ENCODE results near the gene UQCR10. TPM values are rescaled to one million over a fixed set of nuclear protein-coding genes. Genes with fewer than 3 reads are reported as not detected.
"Not testable (repeated sequence)": the region's sequence is repeated elsewhere in the genome, so short reads cannot be mapped to it uniquely, and the experiment has no call there.

Gene UQCR10
- total and polyA plus RNA-seq, 2 donors from 2014 or later = 78.7 to 479 TPM

- Histone ChIP-seq H3K4me3 (ENCODE audit: low read length in 3 of 3) (no peak overlapping the region), H3K36me3 (ENCODE audit: control insufficient read depth in 2 of 3, insufficient read depth in 3 of 3, low read length in 3 of 3) (peaks cover 0 to 13% (median 4%) of the 10 kb centered on the region in 3 donors), H3K4me1 (ENCODE audit: control insufficient read depth in 2 of 3, insufficient read depth in 2 of 3, low read depth in 1 of 3, low read length in 3 of 3) (no peaks in the 10 kb centered on the region), H3K9ac (ENCODE audit: low read length in 3 of 3) (no peak overlapping the region), H3K27ac (ENCODE audit: low read depth in 2 of 2, low read length in 2 of 2) (no peak overlapping the region), H3K27me3 (ENCODE audit: control insufficient read depth, insufficient read depth, low read length) (no peaks in the 10 kb centered on the region), H3K9me3 (ENCODE audit: control insufficient read depth in 2 of 3, insufficient read depth in 1 of 3, low read length in 3 of 3) (no peaks in the 10 kb centered on the region)
- intact Hi-C loops (cut with DNase I) = no loop called here
- FAIRE-seq (no peak), DNase-seq (no peak)
- TF ChIP-seq, protein P1, sequence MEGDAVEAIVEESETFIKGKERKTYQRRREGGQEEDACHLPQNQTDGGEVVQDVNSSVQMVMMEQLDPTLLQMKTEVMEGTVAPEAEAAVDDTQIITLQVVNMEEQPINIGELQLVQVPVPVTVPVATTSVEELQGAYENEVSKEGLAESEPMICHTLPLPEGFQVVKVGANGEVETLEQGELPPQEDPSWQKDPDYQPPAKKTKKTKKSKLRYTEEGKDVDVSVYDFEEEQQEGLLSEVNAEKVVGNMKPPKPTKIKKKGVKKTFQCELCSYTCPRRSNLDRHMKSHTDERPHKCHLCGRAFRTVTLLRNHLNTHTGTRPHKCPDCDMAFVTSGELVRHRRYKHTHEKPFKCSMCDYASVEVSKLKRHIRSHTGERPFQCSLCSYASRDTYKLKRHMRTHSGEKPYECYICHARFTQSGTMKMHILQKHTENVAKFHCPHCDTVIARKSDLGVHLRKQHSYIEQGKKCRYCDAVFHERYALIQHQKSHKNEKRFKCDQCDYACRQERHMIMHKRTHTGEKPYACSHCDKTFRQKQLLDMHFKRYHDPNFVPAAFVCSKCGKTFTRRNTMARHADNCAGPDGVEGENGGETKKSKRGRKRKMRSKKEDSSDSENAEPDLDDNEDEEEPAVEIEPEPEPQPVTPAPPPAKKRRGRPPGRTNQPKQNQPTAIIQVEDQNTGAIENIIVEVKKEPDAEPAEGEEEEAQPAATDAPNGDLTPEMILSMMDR (IDR thresholded peaks at IDR 0.05; ENCODE audit: borderline replicate concordance, extremely low read depth, insufficient read depth) = no peak
These were observed 16.3 kb upstream of the UQCR10 start for GRCh38 chr22:29750559-29751538.

DNA sequence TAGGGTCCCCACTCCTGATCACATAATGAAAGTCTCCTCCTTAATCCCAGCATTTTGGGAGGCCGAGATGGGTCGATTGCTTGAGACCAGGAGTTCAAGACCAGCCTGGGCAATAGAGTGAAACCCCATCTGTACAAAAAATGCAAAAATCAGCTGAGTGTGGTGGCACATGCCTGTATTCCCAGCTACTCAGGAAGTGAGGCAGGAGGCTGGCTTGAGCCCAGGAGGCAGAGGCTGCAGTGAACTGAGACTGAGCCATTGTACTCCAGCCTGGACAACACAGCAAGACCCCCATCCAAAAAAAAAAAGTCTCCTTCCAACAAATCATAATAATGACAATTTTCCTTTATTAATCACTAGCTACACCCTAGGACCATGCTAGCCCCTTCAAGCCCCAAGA, 15.5 kb upstream of the UQCR10 start:
- intact Hi-C loops (cut with DNase I) = no loop called here
- Histone ChIP-seq H3K36me3 (ENCODE audit: control insufficient read depth in 2 of 3, insufficient read depth in 3 of 3, low read length in 3 of 3) (peaks cover 0 to 13% (median 4%) of the 10 kb centered on the region in 3 donors), H3K4me3 (ENCODE audit: low read length in 3 of 3) (no peak overlapping the region), H3K27ac (ENCODE audit: low read depth in 2 of 2, low read length in 2 of 2) (no peak overlapping the region), H3K4me1 (ENCODE audit: control insufficient read depth in 2 of 3, insufficient read depth in 2 of 3, low read depth in 1 of 3, low read length in 3 of 3) (no peaks in the 10 kb centered on the region), H3K9ac (ENCODE audit: low read length in 3 of 3) (no peak overlapping the region), H3K9me3 (ENCODE audit: control insufficient read depth in 2 of 3, insufficient read depth in 1 of 3, low read length in 3 of 3) (no peaks in the 10 kb centered on the region), H3K27me3 (ENCODE audit: control insufficient read depth, insufficient read depth, low read length) (no peaks in the 10 kb centered on the region)
- FAIRE-seq = no peak
- TF ChIP-seq, protein P1 (IDR thresholded peaks at IDR 0.05; ENCODE audit: borderline replicate concordance, extremely low read depth, insufficient read depth) = no peak
- DNase-seq = no peak

DNA sequence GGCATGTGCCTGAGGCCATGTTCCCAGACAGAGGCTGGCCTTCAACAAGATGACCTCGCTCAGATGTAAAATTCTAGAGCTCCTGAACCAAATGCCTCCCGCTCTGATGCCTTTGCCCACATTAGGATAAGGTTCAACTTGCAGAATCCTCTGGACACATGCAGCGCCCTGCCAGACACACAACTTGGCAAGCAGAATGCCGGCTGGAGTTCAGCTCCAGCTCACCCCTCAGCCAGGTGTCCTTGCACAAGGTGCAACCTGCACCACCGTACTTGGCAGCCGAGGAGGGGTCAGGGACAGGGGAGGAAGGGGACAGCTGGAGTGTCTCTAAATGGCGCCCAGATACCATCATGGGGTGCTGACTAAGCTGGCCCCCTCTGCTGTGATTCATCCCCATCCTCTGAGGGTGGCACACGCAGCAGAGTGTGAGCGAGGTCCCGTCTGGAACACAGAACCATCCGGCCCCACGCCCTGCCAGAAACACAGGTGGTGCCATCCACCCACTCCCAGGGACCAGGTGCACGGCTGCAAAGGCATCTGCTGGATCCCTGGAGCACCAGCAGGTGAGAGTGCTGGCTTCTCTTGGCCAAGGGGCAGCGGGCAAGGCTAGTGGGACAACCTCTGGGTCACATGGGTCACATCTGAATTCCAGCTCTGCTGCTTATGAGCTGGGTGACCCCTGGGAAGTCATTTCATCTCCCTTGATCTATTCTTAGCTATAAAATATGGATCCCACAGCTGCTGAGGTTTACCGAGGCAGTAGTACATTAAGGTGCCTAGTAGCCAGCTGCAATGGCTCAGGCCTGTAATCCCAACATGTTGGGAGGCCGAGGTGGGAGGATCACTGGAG, 13.1 kb upstream of the UQCR10 start:
- FAIRE-seq (no peak), DNase-seq (no peak)
- H3K4me3 ChIP-seq (ENCODE audit: low read length in 3 of 3) = no peak overlapping the region
- H3K9ac ChIP-seq (ENCODE audit: low read length in 3 of 3) = no peak overlapping the region
- H3K27ac ChIP-seq (ENCODE audit: low read depth in 2 of 2, low read length in 2 of 2) = no peak overlapping the region
- no peaks in the 10 kb centered on the region for H3K9me3 ChIP-seq (ENCODE audit: control insufficient read depth in 2 of 3, insufficient read depth in 1 of 3, low read length in 3 of 3)
- H3K4me1 ChIP-seq (ENCODE audit: control insufficient read depth in 2 of 3, insufficient read depth in 2 of 3, low read depth in 1 of 3, low read length in 3 of 3) = no peaks in the 10 kb centered on the region
- TF ChIP-seq, protein P1 (IDR thresholded peaks at IDR 0.05; ENCODE audit: borderline replicate concordance, extremely low read depth, insufficient read depth) = no peak
- intact Hi-C loops (cut with DNase I) = no loop called here
- H3K27me3 ChIP-seq (ENCODE audit: control insufficient read depth, insufficient read depth, low read length) = no peaks in the 10 kb centered on the region
- H3K36me3 ChIP-seq (ENCODE audit: control insufficient read depth in 2 of 3, insufficient read depth in 3 of 3, low read length in 3 of 3) = peaks cover 0 to 3% (median 0%) of the 10 kb centered on the region in 3 donors

DNA sequence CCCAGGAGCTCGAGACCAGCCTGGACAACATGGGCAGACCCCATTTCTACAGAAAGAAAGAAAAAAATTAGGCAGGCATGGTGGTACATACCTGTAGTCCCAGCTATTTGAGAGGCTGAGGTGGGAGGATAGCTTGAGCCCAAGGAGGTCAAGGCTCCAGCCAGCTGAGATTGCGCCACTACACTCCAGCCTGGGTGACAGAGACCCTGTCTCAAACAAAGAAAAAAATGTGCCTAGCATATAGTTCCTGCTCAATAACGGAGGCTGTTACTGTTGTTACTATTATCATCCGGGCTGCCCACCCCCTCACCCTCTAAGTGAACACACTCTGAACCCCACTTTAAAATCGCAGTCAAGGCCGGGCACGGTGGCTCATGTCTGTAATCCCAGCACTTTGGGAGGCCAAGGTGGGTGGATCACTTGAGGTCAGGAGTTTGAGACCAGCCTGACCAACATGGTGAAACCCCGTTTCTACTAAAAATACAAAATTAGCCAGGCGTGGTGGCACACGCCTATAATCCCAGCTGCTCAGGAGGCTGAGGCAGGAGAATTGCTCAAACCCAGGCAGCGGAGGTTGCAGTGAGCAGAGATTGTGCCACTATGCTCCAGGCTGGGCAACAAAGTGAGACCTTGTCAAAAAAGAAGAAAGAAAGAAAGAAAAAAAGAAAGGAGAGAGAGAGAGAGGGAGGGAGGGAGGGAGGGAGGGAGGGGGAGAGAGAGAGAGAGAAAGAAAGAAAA, 12.3 kb upstream of the UQCR10 start:
- H3K36me3 ChIP-seq (ENCODE audit: control insufficient read depth in 2 of 3, insufficient read depth in 3 of 3, low read length in 3 of 3); H3K4me3 ChIP-seq (ENCODE audit: low read length in 3 of 3); H3K9me3 ChIP-seq (ENCODE audit: control insufficient read depth in 2 of 3, insufficient read depth in 1 of 3, low read length in 3 of 3); H3K4me1 ChIP-seq (ENCODE audit: control insufficient read depth in 2 of 3, insufficient read depth in 2 of 3, low read depth in 1 of 3, low read length in 3 of 3); FAIRE-seq; DNase-seq; H3K27me3 ChIP-seq (ENCODE audit: control insufficient read depth, insufficient read depth, low read length); H3K27ac ChIP-seq (ENCODE audit: low read depth in 2 of 2, low read length in 2 of 2); H3K9ac ChIP-seq (ENCODE audit: low read length in 3 of 3); intact Hi-C loops (cut with DNase I): not testable (repeated sequence)
